HUES6 (cell line): Measurements from ENCODE around the gene RAB29.
A peak's percentile ranks its signal among the peaks of the same experiment; 100 is the strongest.

Experiments
- H3K27ac ChIP-seq: 2 replicates; pipeline ENCODE4 v1.7.0; 2013; ENCODE audit warnings: low read depth, mild to moderate bottlenecking, low read length, inconsistent platforms
- H3K27me3 ChIP-seq: 2 replicates; pipeline ENCODE4 v1.6.1; 2013; ENCODE audit warnings: low read length; ENCODE audit not compliant: control insufficient read depth, insufficient read depth
- H3K36me3 ChIP-seq: 2 replicates; pipeline ENCODE4 v1.6.1; 2013; ENCODE audit warnings: low read length; ENCODE audit not compliant: control insufficient read depth, insufficient read depth
- H3K4me1 ChIP-seq: 2 replicates; pipeline ENCODE4 v1.6.1; 2013; ENCODE audit warnings: low read length; ENCODE audit not compliant: control insufficient read depth, insufficient read depth
- H3K4me3 ChIP-seq: 2 replicates; pipeline ENCODE4 v1.5.1; 2013; ENCODE audit warnings: low read depth, low read length
- H3K9ac ChIP-seq: one replicate; pipeline ENCODE4 v1.6.1; 2013; ENCODE audit warnings: mild to moderate bottlenecking, low read length
- H3K9me3 ChIP-seq: 2 replicates; pipeline ENCODE4 v1.6.1; 2013; ENCODE audit warnings: low read depth, low read length; ENCODE audit not compliant: control insufficient read depth, insufficient read depth

RAB29 gene

DNA sequence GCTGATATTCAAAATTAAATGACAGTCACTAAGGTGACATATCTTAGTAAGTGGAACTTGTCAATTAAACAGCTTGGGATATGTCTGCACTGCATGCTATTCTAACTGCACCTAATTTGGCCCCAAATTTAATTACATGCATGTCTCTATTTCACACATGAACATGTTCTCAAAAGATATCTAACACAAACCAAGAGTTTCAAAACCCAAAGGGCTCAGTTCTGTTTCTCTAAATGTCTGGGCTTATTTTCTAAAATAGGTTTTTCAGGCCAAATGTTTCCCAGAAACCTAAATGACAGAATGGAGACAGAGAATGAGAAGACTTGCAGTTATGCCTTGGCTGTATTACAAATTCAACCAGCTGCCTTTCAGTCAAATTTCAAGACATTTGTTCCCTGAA, 11.3 kb downstream of the RAB29 start:
- Histone ChIP-seq H3K27ac (no peak overlapping the region), H3K9me3 (no peaks in the 10 kb centered on the region), H3K9ac (no peak overlapping the region), H3K36me3 (no peaks in the 10 kb centered on the region), H3K27me3 (no peaks in the 10 kb centered on the region), H3K4me3 (no peak overlapping the region), H3K4me1 (no peaks in the 10 kb centered on the region)

DNA sequence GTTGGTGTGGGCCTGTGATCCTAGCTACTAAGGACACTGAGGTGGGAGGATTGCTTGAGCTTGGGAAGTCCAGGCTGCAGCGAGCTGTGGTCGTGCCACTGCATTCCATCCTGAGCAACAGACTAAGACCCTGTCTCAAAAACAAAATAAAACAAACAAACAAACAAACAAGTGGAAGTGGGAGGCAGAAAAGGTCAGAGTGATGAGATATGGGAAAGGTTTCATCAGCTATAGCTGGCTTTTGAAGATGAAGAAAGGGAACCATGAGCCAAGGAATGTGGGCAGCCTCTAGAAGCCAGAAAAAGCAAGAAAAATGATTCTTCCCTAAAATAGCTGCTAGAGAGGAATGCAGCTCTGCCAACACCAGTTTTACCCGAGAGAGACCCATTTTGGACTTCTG, 14.7 kb downstream of the RAB29 start:
- no peak overlapping the region for H3K9ac ChIP-seq
- no peaks in the 10 kb centered on the region for H3K9me3 ChIP-seq
- H3K4me1 ChIP-seq = no peaks in the 10 kb centered on the region
- no peaks in the 10 kb centered on the region for H3K36me3 ChIP-seq
- H3K27me3 ChIP-seq = peaks cover 3% of the 10 kb centered on the region; the same call in 1 of the 2 replicates
- no peak overlapping the region for H3K4me3 ChIP-seq
- no peak overlapping the region for H3K27ac ChIP-seq

DNA sequence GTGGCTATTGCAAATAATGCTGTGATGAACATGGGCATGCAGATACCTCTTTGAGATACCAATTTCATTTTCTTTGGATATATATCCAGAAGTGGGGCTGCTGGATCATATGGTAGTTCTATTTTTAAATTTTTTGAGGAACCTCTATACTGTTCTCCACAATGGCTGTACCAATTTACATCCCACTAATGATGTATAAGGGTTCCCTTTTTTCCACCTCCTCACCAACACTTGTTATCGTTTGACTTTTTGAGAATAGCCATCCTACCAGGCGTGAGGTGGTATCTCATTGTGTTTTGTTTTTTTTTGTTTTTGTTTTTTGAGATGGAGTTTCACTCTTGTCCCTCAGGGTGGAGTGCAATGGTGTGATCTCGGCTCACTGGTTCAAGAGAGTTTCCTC, 18.7 kb downstream of the RAB29 start:
- Histone ChIP-seq H3K4me3 (no peak overlapping the region), H3K27ac (no peak overlapping the region), H3K27me3 (peaks cover 3% of the 10 kb centered on the region; the same call in 1 of the 2 replicates), H3K9me3 (no peaks in the 10 kb centered on the region), H3K4me1 (no peaks in the 10 kb centered on the region), H3K9ac (no peak overlapping the region), H3K36me3 (no peaks in the 10 kb centered on the region)

DNA sequence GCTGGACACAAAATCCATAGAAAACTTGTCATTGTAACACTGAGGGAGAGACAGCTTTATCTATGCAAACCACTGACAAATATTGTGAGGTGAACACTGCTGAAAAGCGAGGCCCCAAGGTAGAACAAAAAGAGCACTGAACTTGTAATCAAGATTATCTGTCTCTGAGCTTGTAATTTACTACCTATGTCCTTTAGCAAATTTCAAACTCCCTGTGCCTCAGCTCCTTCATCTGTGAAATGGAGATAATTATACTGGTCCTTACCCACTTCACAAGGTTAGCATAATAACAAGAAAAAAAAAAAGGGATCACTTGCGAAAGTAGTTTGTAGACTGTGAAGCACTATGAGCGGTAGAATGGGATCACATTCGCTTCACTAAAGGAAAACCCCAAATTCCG, 20.4 kb downstream of the RAB29 start:
- H3K4me1 ChIP-seq = 0 out of 2 replicates have a peak, but pooled peaks cover 6% of the 10 kb centered on the region
- H3K4me3 ChIP-seq = no peak overlapping the region
- H3K9ac ChIP-seq = no peak overlapping the region
- no peak overlapping the region for H3K27ac ChIP-seq
- no peaks in the 10 kb centered on the region for H3K36me3 ChIP-seq
- peaks cover 3% of the 10 kb centered on the region; the same call in 1 of the 2 replicates for H3K27me3 ChIP-seq
- H3K9me3 ChIP-seq = no peaks in the 10 kb centered on the region

DNA sequence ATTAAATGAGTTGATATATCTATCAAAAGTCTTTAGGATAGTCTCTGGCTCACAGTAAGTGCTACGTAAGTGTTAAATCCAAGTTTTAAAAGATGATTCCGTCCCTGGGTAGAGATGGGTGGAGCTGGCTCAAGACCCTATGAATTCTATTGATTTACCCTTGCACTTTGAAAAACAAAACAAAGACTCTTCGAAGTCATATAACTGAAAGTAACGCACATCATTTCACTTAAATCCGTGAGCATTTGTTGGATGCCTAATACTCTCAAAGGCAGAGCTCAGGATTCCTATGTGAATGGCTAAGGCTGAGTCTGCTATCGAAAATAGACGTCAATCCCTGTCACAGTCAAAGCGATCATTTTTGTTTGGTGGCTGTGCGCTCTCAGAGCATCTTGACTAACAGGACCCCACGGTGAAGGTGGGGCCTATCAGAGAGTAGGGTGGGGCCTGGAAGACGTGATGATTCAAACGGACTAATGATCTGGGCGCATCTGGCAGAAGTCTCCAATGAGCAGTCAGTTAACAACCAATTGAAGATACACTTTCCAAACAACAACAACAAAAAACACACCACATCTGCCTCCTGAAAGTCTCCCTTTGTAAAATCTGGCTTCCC, 24.1 kb downstream of the RAB29 start:
- Histone ChIP-seq H3K36me3 (peaks cover 11% of the 10 kb centered on the region; the same call in 1 of the 2 replicates), H3K27me3 (peaks cover 2% of the 10 kb centered on the region; the same call in 1 of the 2 replicates), H3K4me1 (peaks cover 17% of the 10 kb centered on the region; the same call in 1 of the 2 replicates), H3K27ac (peak overlapping the region; percentile 96; the same call in 1 of the 2 replicates), H3K4me3 (peak overlapping the region; percentile 99; the same call in 1 of the 2 replicates), H3K9me3 (no peaks in the 10 kb centered on the region), H3K9ac (peak overlapping the region; percentile 35)

DNA sequence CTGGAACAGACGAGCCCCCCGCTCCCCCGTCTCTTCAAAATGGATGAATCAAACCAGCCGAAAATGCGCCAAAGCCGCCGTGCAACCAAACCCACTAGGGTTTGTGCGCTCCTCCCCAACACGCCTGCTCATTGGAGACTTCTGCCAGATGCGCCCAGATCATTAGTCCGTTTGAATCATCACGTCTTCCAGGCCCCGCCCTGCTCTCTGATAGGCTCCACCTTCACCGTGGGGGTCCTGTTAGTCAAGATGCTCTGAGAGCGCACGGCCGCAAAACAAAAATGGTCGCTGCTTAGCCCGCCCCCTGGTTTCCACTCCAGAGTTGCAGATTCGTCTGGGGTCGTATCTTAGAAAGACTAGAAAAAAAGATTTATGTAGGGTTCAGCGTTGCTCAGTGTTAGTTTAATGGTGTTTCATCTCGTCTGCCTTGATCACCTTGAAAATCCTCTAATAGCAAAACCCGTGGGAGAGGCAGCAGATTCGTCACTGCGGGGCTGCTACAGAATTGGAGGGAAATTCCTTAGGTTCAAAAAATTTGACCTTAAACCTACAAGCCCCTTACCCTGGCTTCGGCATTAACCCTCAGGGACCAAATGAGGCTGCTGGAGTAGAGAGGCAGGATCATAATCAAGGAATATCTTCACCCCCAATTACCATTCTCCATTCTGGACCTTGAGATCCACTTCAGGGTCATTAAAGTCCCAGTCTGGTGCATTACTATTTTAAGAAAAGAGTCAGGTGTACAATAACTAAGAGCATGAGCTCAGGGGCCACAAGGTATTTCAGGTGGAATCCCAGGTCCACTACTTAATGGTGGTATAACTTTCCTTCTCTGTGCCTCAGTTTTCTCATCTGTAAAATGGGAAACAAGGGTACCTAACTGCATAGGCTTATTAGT, 24.9 kb downstream of the RAB29 start, which contains the start of gene NUCKS1:
Gene NUCKS1, minus strand, starts transcription at position 45 of the 898 bp plus-strand sequence. CDS start 209 bp downstream, outside the sequence.
- no peaks in the 10 kb centered on the region for H3K27me3 ChIP-seq

DNA sequence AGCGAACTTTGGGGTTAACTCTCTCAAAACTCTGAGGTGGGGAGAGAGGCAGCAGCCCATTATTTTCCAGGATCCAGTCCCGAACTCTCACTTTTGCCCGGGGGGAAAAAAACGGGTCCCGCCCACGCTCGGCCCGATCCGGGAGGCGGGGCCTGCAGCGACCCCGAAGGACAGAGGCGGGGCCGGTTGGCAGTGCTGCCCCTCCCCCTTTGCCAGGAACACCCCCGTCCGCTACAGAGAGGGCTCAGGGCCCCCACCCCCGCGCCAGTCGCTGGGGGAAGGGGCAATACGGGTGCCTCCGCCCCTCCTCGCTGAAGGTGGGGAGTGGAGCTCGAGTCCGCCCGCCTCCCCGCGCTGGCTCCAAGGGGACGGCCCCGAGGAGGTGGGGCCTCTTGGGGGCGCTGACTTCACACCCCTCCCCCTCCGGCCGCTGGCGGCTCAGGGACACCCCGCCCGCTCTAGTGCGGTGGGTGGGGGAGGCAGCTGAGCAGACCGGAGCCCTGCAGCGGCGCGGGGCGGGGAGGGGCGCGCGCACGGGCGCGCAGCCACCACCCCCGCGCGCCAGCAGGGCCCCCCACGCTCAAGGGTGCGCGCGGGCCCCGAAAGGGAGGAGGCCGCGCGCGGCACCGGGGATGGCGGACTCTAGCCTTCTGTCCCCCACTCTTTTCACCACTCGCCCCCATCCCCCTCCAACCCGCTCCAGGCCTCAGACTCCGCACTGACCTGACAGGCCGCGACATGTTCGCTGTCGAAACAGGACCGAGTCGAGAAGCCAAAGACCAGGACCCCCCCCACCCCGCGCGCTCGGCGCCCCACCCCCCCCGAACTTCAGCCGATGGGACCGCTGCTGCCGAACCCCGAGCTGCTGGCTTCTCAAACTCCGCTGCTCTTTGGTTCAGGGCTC, 25.8 kb downstream of the RAB29 start:
- no peaks in the 10 kb centered on the region for H3K9me3 ChIP-seq
- H3K36me3 ChIP-seq = peaks cover 11% of the 10 kb centered on the region; the same call in 1 of the 2 replicates
- peaks cover 23% of the 10 kb centered on the region for H3K4me1 ChIP-seq
- H3K9ac ChIP-seq = peak overlapping the region; percentile 98
- no peaks in the 10 kb centered on the region for H3K27me3 ChIP-seq
- peak overlapping the region; percentile 99 for H3K4me3 ChIP-seq
- H3K27ac ChIP-seq = peak overlapping the region; percentile 96; the same call in 1 of the 2 replicates

More for the DNA sequence above, 24.9 kb downstream of the RAB29 start, which contains the start of gene NUCKS1:
- Histone ChIP-seq H3K4me1 (peaks cover 18% of the 10 kb centered on the region), H3K27ac (peak within 1 kb of the TSS; percentile 96), H3K9me3 (no peaks in the 10 kb centered on the region), H3K36me3 (peaks cover 11% of the 10 kb centered on the region; the same call in 1 of the 2 replicates), H3K4me3 (peak within 1 kb of the TSS; percentile 99), H3K9ac (peak within 1 kb of the TSS; percentile 98)

DNA sequence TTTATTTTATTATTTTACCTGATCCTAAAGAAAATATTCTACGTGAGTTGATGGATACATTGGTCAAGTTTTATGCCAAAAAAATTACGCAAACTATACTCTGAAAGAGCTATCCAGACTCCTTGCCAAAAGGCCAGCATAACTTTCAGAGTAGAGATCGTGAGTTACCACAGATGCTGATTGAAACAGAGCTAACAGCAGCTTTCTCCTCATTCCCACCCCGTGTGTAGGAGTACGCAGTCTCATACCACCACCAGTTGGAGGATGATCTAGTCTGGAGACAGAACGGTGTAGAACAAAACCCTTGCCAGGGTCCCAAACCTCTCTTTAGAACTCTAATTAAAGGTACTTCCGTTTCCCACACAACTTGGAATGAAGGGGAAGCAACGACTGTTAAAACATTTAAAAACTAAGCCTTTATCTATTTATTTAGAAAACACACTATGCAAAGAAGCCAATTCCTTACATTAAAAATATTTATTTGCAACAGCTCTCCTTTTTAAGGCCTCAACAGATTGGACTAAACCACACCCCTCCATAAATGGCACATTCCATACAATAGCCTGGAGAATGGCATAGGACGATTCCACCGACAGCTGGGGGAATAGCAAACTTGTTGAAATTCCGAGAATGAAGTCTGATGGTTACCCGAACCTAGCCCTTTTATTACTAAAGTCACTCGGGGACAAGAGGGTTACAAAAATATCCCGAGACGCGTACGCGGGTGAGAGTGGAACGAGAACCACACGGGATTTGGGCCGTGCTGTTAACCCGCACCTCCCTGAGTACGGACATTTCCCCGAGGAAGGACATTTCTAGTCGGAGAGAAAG, 26.7 kb downstream of the RAB29 start:
- peaks cover 11% of the 10 kb centered on the region; the same call in 1 of the 2 replicates for H3K36me3 ChIP-seq
- no peaks in the 10 kb centered on the region for H3K27me3 ChIP-seq
- H3K9ac ChIP-seq = peak overlapping the region; percentile 98
- peaks cover 30% of the 10 kb centered on the region for H3K4me1 ChIP-seq
- H3K4me3 ChIP-seq = peak overlapping the region; percentile 99
- no peaks in the 10 kb centered on the region for H3K9me3 ChIP-seq
- H3K27ac ChIP-seq = peak overlapping the region; percentile 62; the same call in 1 of the 2 replicates

DNA sequence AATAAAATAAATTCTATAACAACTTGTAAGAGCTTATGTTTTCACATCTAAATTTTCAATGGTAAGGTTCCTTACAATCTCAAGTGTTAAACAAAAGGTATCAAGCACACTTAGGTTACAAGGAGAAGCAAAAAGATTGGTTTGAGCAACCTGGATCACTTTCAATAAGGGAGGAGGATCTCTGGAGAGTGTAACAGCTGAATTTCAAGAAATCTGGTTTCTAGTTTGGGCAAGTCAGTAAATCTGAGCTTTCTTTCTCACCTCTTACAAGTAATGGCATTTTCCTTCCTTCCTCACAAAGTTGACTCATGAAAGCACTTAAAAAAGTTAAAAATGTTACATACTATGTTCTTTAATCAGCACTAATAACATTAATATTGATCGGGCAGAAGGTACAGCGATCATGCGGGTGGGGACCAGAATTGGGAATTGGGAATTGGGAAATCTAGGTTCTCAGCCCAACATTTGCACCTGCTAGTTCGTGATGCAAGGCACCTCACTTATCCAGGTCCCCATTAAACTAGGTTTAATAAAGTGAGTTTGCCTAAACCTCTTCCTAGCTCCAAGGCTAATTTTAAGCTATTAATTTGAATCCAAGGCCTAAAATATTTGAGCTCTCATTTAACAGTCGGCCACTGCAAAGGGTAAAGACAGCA, 28.4 kb downstream of the RAB29 start:
- peaks cover 11% of the 10 kb centered on the region; the same call in 1 of the 2 replicates for H3K36me3 ChIP-seq
- peaks cover 44% of the 10 kb centered on the region for H3K4me1 ChIP-seq
- peak overlapping the region; percentile 9 for H3K9ac ChIP-seq
- H3K4me3 ChIP-seq = peak overlapping the region; percentile 99
- H3K27me3 ChIP-seq = no peaks in the 10 kb centered on the region
- H3K27ac ChIP-seq = no peak overlapping the region
- H3K9me3 ChIP-seq = no peaks in the 10 kb centered on the region
